K562 (cell line): ENCODE data around the gene SKP2. TPM values are rescaled to one million over a fixed set of nuclear protein-coding genes. Genes with fewer than 3 reads are reported as not detected.

Source experiments
- ARID1B ChIP-seq: fragments of 450-650 bp; IDR thresholded peaks from 2 replicates; pipeline ENCODE4 v1.6.1; 2016; ENCODE audit warnings: antibody characterized with exemption, mild to moderate bottlenecking, inconsistent platforms
- CREM ChIP-seq: IDR thresholded peaks from 2 replicates; pipeline ENCODE4 v1.6.1; 2014; ENCODE audit warnings: antibody characterized with exemption, low read depth
- DEAF1 ChIP-seq: fragments of 450-650 bp; formaldehyde crosslinking; IDR thresholded peaks from 2 replicates; pipeline ENCODE4 v1.4.0; 2020; ENCODE audit warnings: mild to moderate bottlenecking, moderate library complexity
- E2F3 ChIP-seq: fragments of 250-450 bp; sonication (Bioruptor Pico); IDR thresholded peaks from 2 replicates; pipeline ENCODE4 v1.4.0; 2020; ENCODE audit warnings: mild to moderate bottlenecking
- IRF9 ChIP-seq: fragments of 450-650 bp; IDR thresholded peaks from 2 replicates; pipeline ENCODE4 v1.6.1; 2016; ENCODE audit warnings: missing biosample characterization, missing genetic modification characterization
- KDM2B ChIP-seq: fragments of 250-450 bp; sonication (Bioruptor Pico); IDR thresholded peaks from 2 replicates; pipeline ENCODE4 v1.8.0; 2021; ENCODE audit warnings: mild to moderate bottlenecking, moderate library complexity
- KLF10 ChIP-seq: fragments of 250-450 bp; sonication (Bioruptor Pico); IDR thresholded peaks from 2 replicates; pipeline ENCODE4 v1.6.1; 2021; ENCODE audit warnings: matching md5 sums
- MECOM ChIP-seq: fragments of 250-450 bp; sonication (Bioruptor Pico); IDR thresholded peaks from 2 replicates; pipeline ENCODE4 v1.8.0; 2022; ENCODE audit warnings: inconsistent platforms
- NCOR1 ChIP-seq: fragments of 450-650 bp; IDR thresholded peaks from 2 replicates; pipeline ENCODE4 v1.6.1; 2016; ENCODE audit warnings: mild to moderate bottlenecking, moderate library complexity
- NFATC3 ChIP-seq: fragments of 450-650 bp; IDR thresholded peaks from 2 replicates; pipeline ENCODE4 v1.6.1; 2017; ENCODE audit warnings: mild to moderate bottlenecking
- NFXL1 ChIP-seq: fragments of 450-650 bp; formaldehyde crosslinking; IDR thresholded peaks from 2 replicates; pipeline ENCODE4 v1.4.0; 2021; ENCODE audit warnings: mild to moderate bottlenecking
- POLR2G ChIP-seq: fragments of 200-400 bp; formaldehyde crosslinking; IDR thresholded peaks from 2 replicates; pipeline ENCODE4 v1.6.1; 2017; ENCODE audit warnings: low read depth, mild to moderate bottlenecking, antibody characterized with exemption, low read length, moderate library complexity
- PTBP1 ChIP-seq: fragments of 200-400 bp; formaldehyde crosslinking; IDR thresholded peaks from 2 replicates; pipeline ENCODE4 v1.6.1; 2017; ENCODE audit warnings: low read depth, low read length
- SMC3 ChIP-seq: conservative IDR thresholded peaks from 2 replicates; pipeline ENCODE4 v1.6.1; 2011; ENCODE audit warnings: low read depth, low read length, improper control_type of control experiment; ENCODE audit not compliant: insufficient read depth
- SOX6 ChIP-seq: fragments of 450-650 bp; IDR thresholded peaks from 2 replicates; pipeline ENCODE4 v1.6.1; 2014; ENCODE audit warnings: mild to moderate bottlenecking
- TARDBP ChIP-seq: fragments of 450-650 bp; IDR thresholded peaks from 2 replicates; pipeline ENCODE4 v1.6.1; 2016
- THAP7 ChIP-seq: fragments of 250-450 bp; sonication (Bioruptor Pico); IDR thresholded peaks from 2 replicates; pipeline ENCODE4 v1.5.0; 2021
- ZBTB8A ChIP-seq: fragments of 450-650 bp; IDR thresholded peaks from 2 replicates; pipeline ENCODE4 v1.6.1; 2018; ENCODE audit warnings: mild to moderate bottlenecking, moderate library complexity; ENCODE audit not compliant: partially characterized antibody
- ZC3H8 ChIP-seq: fragments of 450-650 bp; IDR thresholded peaks from 2 replicates; pipeline ENCODE4 v1.6.1; 2017
- ZNF121 ChIP-seq: sonication (generic); formaldehyde crosslinking; conservative IDR thresholded peaks from 2 replicates; pipeline ENCODE4 v1.8.0; 2022; ENCODE audit warnings: missing genetic modification reagents
- ZNF57 ChIP-seq: fragments of 450-650 bp; formaldehyde crosslinking; IDR thresholded peaks from 2 replicates; pipeline ENCODE4 v1.4.0; 2020; ENCODE audit warnings: mild to moderate bottlenecking, moderate library complexity
- ZNF589 ChIP-seq: fragments of 200-800 bp; sonication (Bioruptor generic); IDR thresholded peaks from 2 replicates; pipeline ENCODE4 v1.6.1; 2016; ENCODE audit warnings: low read depth, missing genetic modification characterization, missing compliant biosample characterization
- polyA plus RNA-seq, 8 experiments: library from polyadenylated mRNA; depleted of rRNA in 4 of 8; stranded (reverse) in 5 of 8; unstranded in 3 of 8; fragments of >200 nt; fragmentation: Nextera tagmentation in 2 of 8; fragmentation: Illumina TruSeq in 1 of 8; extraction: Ambion mirVana in 2 of 8; extraction: Trizol in 1 of 8; gene quantifications; 2 replicates each; pipeline versions ENCODE4 v1.2.1 to v1.2.3, GENCODE V29; 2011 to 2014; ENCODE audit warnings: inconsistent platforms in 1 of 8, missing spikeins in 1 of 8
- total RNA-seq, 7 experiments: library from RNA; depleted of rRNA in 6 of 7; stranded (reverse); fragments of >200 nt in 6 of 7; fragmentation: Illumina TruSeq in 2 of 7; extraction: Trizol in 2 of 7; gene quantifications; 2 replicates each; pipeline versions ENCODE4 v1.2.1 to v1.2.3, GENCODE V29; 2011 to 2021; ENCODE audit warnings: low replicate concordance in 1 of 7
- TF ChIP-seq, protein P1 (sequence below): fragments of 250-450 bp; sonication (Bioruptor Pico); IDR thresholded peaks from 2 replicates; pipeline ENCODE4 v1.4.0; 2020; ENCODE audit warnings: mild to moderate bottlenecking, moderate library complexity, borderline replicate concordance
- TF ChIP-seq, protein P2 (sequence below): sonication (generic); formaldehyde crosslinking; IDR thresholded peaks from 2 replicates; pipeline ENCODE4 v1.9.0; 2022; ENCODE audit warnings: mild to moderate bottlenecking, missing genetic modification reagents
- TF ChIP-seq, protein P3 (sequence below): fragments of 450-650 bp; conservative IDR thresholded peaks from 2 replicates; pipeline ENCODE4 v1.6.1; 2016; ENCODE audit warnings: missing genetic modification characterization, low read depth, mild to moderate bottlenecking, missing compliant biosample characterization, moderate library complexity

SKP2 gene
- total and polyA plus RNA-seq, 9 of the 15 experiments (the other 6 are each of a cell fraction or from before 2014, with no cell fraction given), result 30.0 to 97.5 (median 80.8) TPM

DNA sequence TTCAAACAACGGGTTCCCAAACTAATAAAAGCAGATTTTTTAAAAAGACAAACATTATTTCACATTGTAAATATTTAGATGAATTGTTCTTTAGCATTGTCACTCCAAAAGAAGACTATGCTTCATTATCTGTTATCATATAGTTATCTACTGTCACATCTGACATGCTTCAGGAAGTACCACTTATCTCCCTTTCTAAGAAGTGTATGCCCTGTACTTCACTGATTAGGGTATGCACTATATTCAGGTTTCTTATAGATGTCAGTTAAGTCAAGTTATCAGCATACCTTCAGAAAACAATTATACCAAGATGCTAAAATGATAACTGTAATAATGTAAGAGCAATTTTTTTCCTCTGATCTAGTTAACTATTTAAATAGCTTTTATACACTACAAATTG lies 40.7 kb upstream of the SKP2 start (continued):
- TF ChIP-seq, protein P1, sequence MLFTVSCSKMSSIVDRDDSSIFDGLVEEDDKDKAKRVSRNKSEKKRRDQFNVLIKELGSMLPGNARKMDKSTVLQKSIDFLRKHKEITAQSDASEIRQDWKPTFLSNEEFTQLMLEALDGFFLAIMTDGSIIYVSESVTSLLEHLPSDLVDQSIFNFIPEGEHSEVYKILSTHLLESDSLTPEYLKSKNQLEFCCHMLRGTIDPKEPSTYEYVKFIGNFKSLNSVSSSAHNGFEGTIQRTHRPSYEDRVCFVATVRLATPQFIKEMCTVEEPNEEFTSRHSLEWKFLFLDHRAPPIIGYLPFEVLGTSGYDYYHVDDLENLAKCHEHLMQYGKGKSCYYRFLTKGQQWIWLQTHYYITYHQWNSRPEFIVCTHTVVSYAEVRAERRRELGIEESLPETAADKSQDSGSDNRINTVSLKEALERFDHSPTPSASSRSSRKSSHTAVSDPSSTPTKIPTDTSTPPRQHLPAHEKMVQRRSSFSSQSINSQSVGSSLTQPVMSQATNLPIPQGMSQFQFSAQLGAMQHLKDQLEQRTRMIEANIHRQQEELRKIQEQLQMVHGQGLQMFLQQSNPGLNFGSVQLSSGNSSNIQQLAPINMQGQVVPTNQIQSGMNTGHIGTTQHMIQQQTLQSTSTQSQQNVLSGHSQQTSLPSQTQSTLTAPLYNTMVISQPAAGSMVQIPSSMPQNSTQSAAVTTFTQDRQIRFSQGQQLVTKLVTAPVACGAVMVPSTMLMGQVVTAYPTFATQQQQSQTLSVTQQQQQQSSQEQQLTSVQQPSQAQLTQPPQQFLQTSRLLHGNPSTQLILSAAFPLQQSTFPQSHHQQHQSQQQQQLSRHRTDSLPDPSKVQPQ (CRISPR knock-in tag), result no peak
- TF ChIP-seq NFATC3, result no peak
- peak; percentile 93 for TF ChIP-seq SOX6
- TF ChIP-seq E2F3, result no peak
- TF ChIP-seq ZNF589, result no peak
- TF ChIP-seq ZBTB8A, result no peak
- no peak for TF ChIP-seq KLF10 (CRISPR knock-in tag)
- TF ChIP-seq, protein P2, sequence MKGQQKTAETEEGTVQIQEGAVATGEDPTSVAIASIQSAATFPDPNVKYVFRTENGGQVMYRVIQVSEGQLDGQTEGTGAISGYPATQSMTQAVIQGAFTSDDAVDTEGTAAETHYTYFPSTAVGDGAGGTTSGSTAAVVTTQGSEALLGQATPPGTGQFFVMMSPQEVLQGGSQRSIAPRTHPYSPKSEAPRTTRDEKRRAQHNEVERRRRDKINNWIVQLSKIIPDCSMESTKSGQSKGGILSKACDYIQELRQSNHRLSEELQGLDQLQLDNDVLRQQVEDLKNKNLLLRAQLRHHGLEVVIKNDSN (CRISPR knock-in tag), result no peak
- TF ChIP-seq CREM, result no peak
- peak; percentile 57 for TF ChIP-seq NCOR1
- no peak for TF ChIP-seq KDM2B (CRISPR knock-in tag)
- TF ChIP-seq, protein P3, sequence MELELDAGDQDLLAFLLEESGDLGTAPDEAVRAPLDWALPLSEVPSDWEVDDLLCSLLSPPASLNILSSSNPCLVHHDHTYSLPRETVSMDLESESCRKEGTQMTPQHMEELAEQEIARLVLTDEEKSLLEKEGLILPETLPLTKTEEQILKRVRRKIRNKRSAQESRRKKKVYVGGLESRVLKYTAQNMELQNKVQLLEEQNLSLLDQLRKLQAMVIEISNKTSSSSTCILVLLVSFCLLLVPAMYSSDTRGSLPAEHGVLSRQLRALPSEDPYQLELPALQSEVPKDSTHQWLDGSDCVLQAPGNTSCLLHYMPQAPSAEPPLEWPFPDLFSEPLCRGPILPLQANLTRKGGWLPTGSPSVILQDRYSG (tag), result no peak
- no peak for TF ChIP-seq POLR2G
- TF ChIP-seq THAP7 (CRISPR knock-in tag), result no peak
- no peak for TF ChIP-seq ZNF57 (CRISPR knock-in tag)
- TF ChIP-seq PTBP1, result no peak
- no peak for TF ChIP-seq ZC3H8
- no peak for TF ChIP-seq ZNF121 (CRISPR knock-in tag)
- peak; percentile 90 for TF ChIP-seq ARID1B
- no peak for TF ChIP-seq IRF9 (tag)
- peak; percentile 69 for TF ChIP-seq MECOM (CRISPR knock-in tag)
- TF ChIP-seq NFXL1, result no peak
- no peak for TF ChIP-seq SMC3
- TF ChIP-seq DEAF1 (CRISPR knock-in tag), result no peak
- TF ChIP-seq TARDBP, result no peak
